ENCODE measurements around the gene SH2D3A. TPM values are rescaled to one million over a fixed set of nuclear protein-coding genes. Genes with fewer than 3 reads are reported as not detected.
A peak's percentile ranks its signal among the peaks of the same experiment; 100 is the strongest.
"Not testable (repeated sequence)": the region's sequence is repeated elsewhere in the genome, so short reads cannot be mapped to it uniquely, and the experiment has no call there.

The SH2D3A gene
- total and polyA plus RNA-seq, 2 donors from 2014 or later, result 12.5 to 35.4 TPM

GRCh38 chr19:6802336-6803035, 35.3 kb upstream of the SH2D3A start:
- H3K27me3 ChIP-seq (ENCODE audit: control insufficient read depth, insufficient read depth, low read length), result no peaks in the 10 kb centered on the region
- intact Hi-C loops (cut with DNase I), result no loop called here
- TF ChIP-seq CTCF (IDR thresholded peaks at IDR 0.05; ENCODE audit: borderline replicate concordance, extremely low read depth, insufficient read depth), result no peak
- no peak overlapping the region for H3K27ac ChIP-seq (ENCODE audit: low read depth in 2 of 2, low read length in 2 of 2)
- no peaks in the 10 kb centered on the region for H3K36me3 ChIP-seq (ENCODE audit: control insufficient read depth in 2 of 3, insufficient read depth in 3 of 3, low read length in 3 of 3)
- H3K4me1 ChIP-seq (ENCODE audit: control insufficient read depth in 2 of 3, insufficient read depth in 2 of 3, low read depth in 1 of 3, low read length in 3 of 3), result peaks cover 0 to 2% (median 0%) of the 10 kb centered on the region in 3 donors
- peak in 1 of 5 donors; percentile 4 for DNase-seq
- H3K4me3 ChIP-seq (ENCODE audit: low read length in 3 of 3), result no peak overlapping the region
- no peak for FAIRE-seq
- H3K9me3 ChIP-seq (ENCODE audit: control insufficient read depth in 2 of 3, insufficient read depth in 1 of 3, low read length in 3 of 3), result no peaks in the 10 kb centered on the region
- H3K9ac ChIP-seq (ENCODE audit: low read length in 3 of 3), result no peak overlapping the region

GRCh38 chr19:6801485-6802086, 34.4 kb upstream of the SH2D3A start:
- no peak for TF ChIP-seq CTCF (IDR thresholded peaks at IDR 0.05; ENCODE audit: borderline replicate concordance, extremely low read depth, insufficient read depth)
- DNase-seq (peak; percentile 18 to 83 (median 35)), FAIRE-seq (no peak)
- peaks cover 0 to 2% (median 0%) of the 10 kb centered on the region in 3 donors for H3K4me1 ChIP-seq (ENCODE audit: control insufficient read depth in 2 of 3, insufficient read depth in 2 of 3, low read depth in 1 of 3, low read length in 3 of 3)
- no peaks in the 10 kb centered on the region for H3K9me3 ChIP-seq (ENCODE audit: control insufficient read depth in 2 of 3, insufficient read depth in 1 of 3, low read length in 3 of 3)
- H3K4me3 ChIP-seq (ENCODE audit: low read length in 3 of 3), result peak overlapping the region in 1 of 3 donors; percentile 41
- H3K9ac ChIP-seq (ENCODE audit: low read length in 3 of 3), result no peak overlapping the region
- H3K27me3 ChIP-seq (ENCODE audit: control insufficient read depth, insufficient read depth, low read length), result no peaks in the 10 kb centered on the region
- H3K27ac ChIP-seq (ENCODE audit: low read depth in 2 of 2, low read length in 2 of 2), result no peak overlapping the region
- no peaks in the 10 kb centered on the region for H3K36me3 ChIP-seq (ENCODE audit: control insufficient read depth in 2 of 3, insufficient read depth in 3 of 3, low read length in 3 of 3)
- intact Hi-C loops (cut with DNase I), result no loop called here

GRCh38 chr19:6800991-6801484, 33.8 kb upstream of the SH2D3A start:
- Histone ChIP-seq H3K4me1 (ENCODE audit: control insufficient read depth in 2 of 3, insufficient read depth in 2 of 3, low read depth in 1 of 3, low read length in 3 of 3) (peaks cover 0 to 2% (median 0%) of the 10 kb centered on the region in 3 donors), H3K36me3 (ENCODE audit: control insufficient read depth in 2 of 3, insufficient read depth in 3 of 3, low read length in 3 of 3) (no peaks in the 10 kb centered on the region), H3K4me3 (ENCODE audit: low read length in 3 of 3) (peak overlapping the region in 1 of 3 donors; percentile 41), H3K27me3 (ENCODE audit: control insufficient read depth, insufficient read depth, low read length) (no peaks in the 10 kb centered on the region), H3K9ac (ENCODE audit: low read length in 3 of 3) (no peak overlapping the region), H3K9me3 (ENCODE audit: control insufficient read depth in 2 of 3, insufficient read depth in 1 of 3, low read length in 3 of 3) (no peaks in the 10 kb centered on the region), H3K27ac (ENCODE audit: low read depth in 2 of 2, low read length in 2 of 2) (no peak overlapping the region)
- FAIRE-seq (no peak), DNase-seq (no peak)
- intact Hi-C loops (cut with DNase I), result no loop called here
- no peak for TF ChIP-seq CTCF (IDR thresholded peaks at IDR 0.05; ENCODE audit: borderline replicate concordance, extremely low read depth, insufficient read depth)

- FAIRE-seq; intact Hi-C loops (cut with DNase I); H3K27ac ChIP-seq (ENCODE audit: low read depth in 2 of 2, low read length in 2 of 2): not testable (repeated sequence)
These were observed 33.0 kb upstream of the SH2D3A start for GRCh38 chr19:6800160-6800790.

More at GRCh38 chr19:6800160-6800790, 33.0 kb upstream of the SH2D3A start:
- not testable (repeated sequence) for H3K27me3 ChIP-seq (ENCODE audit: control insufficient read depth, insufficient read depth, low read length); H3K36me3 ChIP-seq (ENCODE audit: control insufficient read depth in 2 of 3, insufficient read depth in 3 of 3, low read length in 3 of 3); H3K9ac ChIP-seq (ENCODE audit: low read length in 3 of 3); DNase-seq; H3K9me3 ChIP-seq (ENCODE audit: control insufficient read depth in 2 of 3, insufficient read depth in 1 of 3, low read length in 3 of 3); H3K4me3 ChIP-seq (ENCODE audit: low read length in 3 of 3); H3K4me1 ChIP-seq (ENCODE audit: control insufficient read depth in 2 of 3, insufficient read depth in 2 of 3, low read depth in 1 of 3, low read length in 3 of 3)
